Thyroid gland (tissue), 4 donors: ENCODE measurements around the gene PRAMEF12.

ENCODE experiments used
- POLR2A ChIP-seq, 2 donors: fragments of 450-650 bp; IDR thresholded peaks; one replicate each; pipeline ENCODE4 v1.6.1; 2017; ENCODE audit warnings: antibody characterized with exemption in 2 of 2, mild to moderate bottlenecking in 2 of 2, moderate library complexity in 1 of 2
- TF ChIP-seq, protein P1 (sequence below), 6 experiments: fragments of 200-600 bp in 3 of 6; fragments of 450-650 bp in 3 of 6; sonication (generic) in 3 of 6; IDR thresholded peaks; one replicate each; pipeline ENCODE4 v1.5.1; 2016 to 2019; ENCODE audit warnings: antibody characterized with exemption in 6 of 6, mild to moderate bottlenecking in 2 of 6, inconsistent platforms in 1 of 6, moderate library complexity in 1 of 6

DNA sequence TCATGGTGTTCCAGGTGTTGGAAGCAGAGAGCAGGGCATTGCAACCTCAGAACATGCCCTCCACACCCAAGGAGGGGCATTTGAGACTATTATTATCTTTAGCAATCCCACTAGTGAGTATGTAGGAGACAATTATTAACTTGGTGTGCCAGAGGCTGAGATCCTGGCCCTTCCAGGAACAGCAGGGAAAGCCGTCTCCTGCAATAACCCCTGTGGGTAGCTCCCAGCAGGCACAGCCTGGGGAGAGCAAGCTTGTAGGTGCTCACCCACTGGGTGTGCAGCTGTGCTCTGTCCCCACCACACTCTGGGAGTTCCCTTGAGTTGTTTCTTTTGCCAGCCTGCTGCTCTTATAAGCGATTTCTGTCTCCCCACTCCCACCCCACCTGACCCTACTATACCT, 17.3 kb upstream of the PRAMEF12 start:
- TF ChIP-seq, protein P1, sequence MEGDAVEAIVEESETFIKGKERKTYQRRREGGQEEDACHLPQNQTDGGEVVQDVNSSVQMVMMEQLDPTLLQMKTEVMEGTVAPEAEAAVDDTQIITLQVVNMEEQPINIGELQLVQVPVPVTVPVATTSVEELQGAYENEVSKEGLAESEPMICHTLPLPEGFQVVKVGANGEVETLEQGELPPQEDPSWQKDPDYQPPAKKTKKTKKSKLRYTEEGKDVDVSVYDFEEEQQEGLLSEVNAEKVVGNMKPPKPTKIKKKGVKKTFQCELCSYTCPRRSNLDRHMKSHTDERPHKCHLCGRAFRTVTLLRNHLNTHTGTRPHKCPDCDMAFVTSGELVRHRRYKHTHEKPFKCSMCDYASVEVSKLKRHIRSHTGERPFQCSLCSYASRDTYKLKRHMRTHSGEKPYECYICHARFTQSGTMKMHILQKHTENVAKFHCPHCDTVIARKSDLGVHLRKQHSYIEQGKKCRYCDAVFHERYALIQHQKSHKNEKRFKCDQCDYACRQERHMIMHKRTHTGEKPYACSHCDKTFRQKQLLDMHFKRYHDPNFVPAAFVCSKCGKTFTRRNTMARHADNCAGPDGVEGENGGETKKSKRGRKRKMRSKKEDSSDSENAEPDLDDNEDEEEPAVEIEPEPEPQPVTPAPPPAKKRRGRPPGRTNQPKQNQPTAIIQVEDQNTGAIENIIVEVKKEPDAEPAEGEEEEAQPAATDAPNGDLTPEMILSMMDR (IDR thresholded peaks at IDR 0.05), result no peak
- TF ChIP-seq POLR2A (IDR thresholded peaks at IDR 0.05), result no peak
